ENCODE results near the gene ANKRD13D.
A peak's percentile ranks its signal among the peaks of the same experiment; 100 is the strongest.

Gene ANKRD13D

DNA sequence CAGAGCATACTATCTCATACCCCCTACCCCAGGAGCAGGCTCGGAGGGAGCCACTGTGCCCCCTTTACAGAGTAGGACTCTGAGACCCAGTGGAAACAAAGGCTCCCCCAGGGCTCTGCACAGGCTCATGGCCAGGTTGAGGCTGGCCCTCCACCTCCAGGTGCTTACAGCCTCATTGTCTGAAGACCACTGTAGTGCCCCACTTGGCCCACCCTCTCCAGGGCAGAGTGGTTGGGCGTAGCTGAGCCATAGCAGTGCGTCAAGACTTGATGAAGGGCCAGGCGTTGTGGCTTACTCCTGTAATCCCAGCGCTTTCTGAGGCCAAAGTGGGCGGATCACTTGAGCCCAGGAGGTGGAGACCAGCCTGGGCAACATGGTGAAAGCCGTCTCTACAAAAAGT is 1.7 kb downstream of the ANKRD13D start:
- Histone ChIP-seq H3K4me3 (ENCODE audit: low read depth, low read length) (0 out of 2 replicates have a peak overlapping the region, but pooled peaks have one; percentile 88), H3K36me3 (ENCODE audit: control insufficient read depth, insufficient read depth, low read length) (peaks cover 51% of the 10 kb centered on the region), H3K27ac (ENCODE audit: low read depth, low read length) (no peak overlapping the region)

DNA sequence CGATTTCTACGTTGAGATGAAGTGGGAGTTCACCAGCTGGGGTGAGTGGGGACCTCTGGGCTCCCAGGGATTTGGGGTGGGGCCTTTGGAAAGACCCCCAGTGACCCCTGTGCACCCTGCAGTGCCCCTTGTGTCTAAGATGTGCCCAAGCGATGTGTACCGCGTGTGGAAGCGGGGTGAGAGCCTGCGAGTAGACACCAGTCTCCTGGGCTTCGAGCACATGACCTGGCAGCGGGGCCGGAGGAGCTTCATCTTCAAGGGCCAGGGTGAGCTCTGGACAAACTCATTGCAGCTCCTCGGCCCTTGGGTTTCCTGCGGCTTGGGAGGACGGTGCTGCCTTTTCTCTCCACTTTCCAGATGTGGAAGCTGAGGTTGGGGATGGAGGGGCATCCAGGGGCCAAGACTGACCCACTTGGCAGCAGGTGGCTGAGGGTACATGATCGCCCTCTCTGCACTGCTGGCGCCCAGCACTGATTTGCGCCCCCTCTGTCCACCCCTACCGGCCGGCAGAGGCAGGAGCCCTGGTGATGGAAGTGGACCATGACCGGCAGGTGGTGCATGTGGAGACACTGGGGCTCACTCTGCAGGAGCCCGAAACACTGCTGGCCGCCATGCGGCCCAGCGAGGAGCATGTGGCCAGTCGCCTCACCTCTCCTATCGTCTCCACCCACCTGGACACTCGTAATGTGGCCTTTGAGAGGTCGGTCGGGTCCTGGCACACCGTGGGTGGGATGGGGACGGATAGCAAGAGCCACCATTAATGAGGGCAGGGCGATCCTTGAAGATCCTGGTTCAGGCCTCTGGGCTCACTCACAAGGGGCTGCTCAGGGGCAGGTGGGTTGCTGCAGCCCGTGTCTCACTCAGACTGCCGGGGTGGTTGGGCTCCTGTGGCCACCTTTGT is 2.6 kb downstream of the ANKRD13D start:
- H3K27ac ChIP-seq (ENCODE audit: low read depth, low read length): no peak overlapping the region
- H3K36me3 ChIP-seq (ENCODE audit: control insufficient read depth, insufficient read depth, low read length): peaks cover 53% of the 10 kb centered on the region
- H3K27me3 ChIP-seq (ENCODE audit: control insufficient read depth, insufficient read depth, low read length): no peaks in the 10 kb centered on the region
- peaks cover 11% of the 10 kb centered on the region; the same call in 1 of the 2 replicates for H3K9me3 ChIP-seq (ENCODE audit: control insufficient read depth, insufficient read depth, low read depth, low read length)
- H3K9ac ChIP-seq (ENCODE audit: low read length): no peak overlapping the region
- H3K4me1 ChIP-seq (ENCODE audit: control insufficient read depth, insufficient read depth, low read length): peaks cover 17% of the 10 kb centered on the region
- no peak overlapping the region for H3K4me3 ChIP-seq (ENCODE audit: low read depth, low read length)

More for the DNA sequence above, 1.7 kb downstream of the ANKRD13D start:
- Histone ChIP-seq H3K27me3 (ENCODE audit: control insufficient read depth, insufficient read depth, low read length) (no peaks in the 10 kb centered on the region), H3K9ac (ENCODE audit: low read length) (no peak overlapping the region), H3K9me3 (ENCODE audit: control insufficient read depth, insufficient read depth, low read depth, low read length) (peaks cover 4% of the 10 kb centered on the region; the same call in 1 of the 2 replicates), H3K4me1 (ENCODE audit: control insufficient read depth, insufficient read depth, low read length) (peaks cover 17% of the 10 kb centered on the region)

DNA sequence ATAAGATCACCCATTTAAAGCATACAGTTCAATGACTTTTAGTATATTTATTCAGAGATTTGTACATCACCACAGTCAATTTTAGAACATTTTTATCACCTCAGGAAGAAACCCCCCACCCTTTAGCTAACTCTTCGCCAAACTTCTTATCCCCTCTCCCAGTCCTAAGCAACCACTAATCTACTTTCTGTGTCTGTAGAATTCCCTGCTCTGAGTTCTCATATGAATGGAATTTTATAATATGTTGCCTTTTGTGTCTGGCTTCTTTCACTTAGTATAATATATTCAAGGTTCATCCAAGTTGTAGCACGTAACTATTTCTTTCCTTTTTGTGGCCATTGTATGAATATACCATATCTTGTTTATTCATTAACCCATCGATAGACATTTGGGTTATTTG is 3.6 kb downstream of the ANKRD13D start:
- H3K27me3 ChIP-seq (ENCODE audit: control insufficient read depth, insufficient read depth, low read length): no peaks in the 10 kb centered on the region
- peaks cover 11% of the 10 kb centered on the region; the same call in 1 of the 2 replicates for H3K9me3 ChIP-seq (ENCODE audit: control insufficient read depth, insufficient read depth, low read depth, low read length)
- peaks cover 52% of the 10 kb centered on the region for H3K36me3 ChIP-seq (ENCODE audit: control insufficient read depth, insufficient read depth, low read length)
- peaks cover 12% of the 10 kb centered on the region for H3K4me1 ChIP-seq (ENCODE audit: control insufficient read depth, insufficient read depth, low read length)
- no peak overlapping the region for H3K4me3 ChIP-seq (ENCODE audit: low read depth, low read length)
- H3K27ac ChIP-seq (ENCODE audit: low read depth, low read length): no peak overlapping the region
- no peak overlapping the region for H3K9ac ChIP-seq (ENCODE audit: low read length)

DNA sequence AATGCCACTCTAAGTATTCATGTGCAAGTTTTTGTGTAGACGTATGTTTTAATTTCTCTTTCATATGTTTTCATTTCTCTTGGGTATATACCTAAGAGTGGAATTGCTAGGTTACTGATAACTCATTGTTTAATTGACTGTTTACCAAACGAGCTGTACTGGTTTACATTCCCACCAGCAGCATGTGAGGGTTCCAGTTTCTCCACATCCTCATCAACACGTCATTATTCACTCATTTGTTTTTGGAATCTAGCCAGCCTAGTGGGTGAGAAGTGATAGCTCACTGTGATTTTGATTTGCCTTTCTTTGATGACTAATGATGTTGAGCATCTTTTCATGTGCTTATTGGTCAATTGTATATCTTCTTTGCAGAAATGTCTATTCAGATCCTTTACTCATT is 4.0 kb downstream of the ANKRD13D start:
- H3K9ac ChIP-seq (ENCODE audit: low read length): no peak overlapping the region
- no peaks in the 10 kb centered on the region for H3K27me3 ChIP-seq (ENCODE audit: control insufficient read depth, insufficient read depth, low read length)
- no peak overlapping the region for H3K27ac ChIP-seq (ENCODE audit: low read depth, low read length)
- peaks cover 52% of the 10 kb centered on the region for H3K36me3 ChIP-seq (ENCODE audit: control insufficient read depth, insufficient read depth, low read length)
- peaks cover 8% of the 10 kb centered on the region for H3K4me1 ChIP-seq (ENCODE audit: control insufficient read depth, insufficient read depth, low read length)
- no peak overlapping the region for H3K4me3 ChIP-seq (ENCODE audit: low read depth, low read length)
- peaks cover 11% of the 10 kb centered on the region; the same call in 1 of the 2 replicates for H3K9me3 ChIP-seq (ENCODE audit: control insufficient read depth, insufficient read depth, low read depth, low read length)

DNA sequence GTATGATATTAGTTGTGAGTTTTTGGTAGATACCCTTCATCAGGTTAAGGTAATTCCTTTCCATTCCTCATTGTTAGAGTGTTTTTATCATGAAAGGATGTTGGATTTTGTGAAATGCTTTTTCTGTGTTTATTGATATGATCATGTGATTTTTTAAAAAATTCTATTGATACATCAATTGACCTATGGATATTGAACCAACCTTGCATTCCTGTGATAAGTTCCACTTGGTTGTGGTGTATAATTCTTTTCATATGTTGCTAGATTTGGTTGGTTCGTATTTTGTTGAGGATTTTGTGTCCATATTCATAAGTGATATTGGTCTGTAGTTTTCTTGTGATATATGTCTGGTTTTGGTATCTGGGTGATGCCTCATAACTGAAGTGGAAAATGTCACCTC is 6.7 kb downstream of the ANKRD13D start:
- no peak overlapping the region for H3K9ac ChIP-seq (ENCODE audit: low read length)
- no peaks in the 10 kb centered on the region for H3K27me3 ChIP-seq (ENCODE audit: control insufficient read depth, insufficient read depth, low read length)
- H3K4me1 ChIP-seq (ENCODE audit: control insufficient read depth, insufficient read depth, low read length): no peaks in the 10 kb centered on the region
- H3K36me3 ChIP-seq (ENCODE audit: control insufficient read depth, insufficient read depth, low read length): peaks cover 72% of the 10 kb centered on the region
- H3K9me3 ChIP-seq (ENCODE audit: control insufficient read depth, insufficient read depth, low read depth, low read length): peaks cover 11% of the 10 kb centered on the region; the same call in 1 of the 2 replicates
- no peak overlapping the region for H3K27ac ChIP-seq (ENCODE audit: low read depth, low read length)
- no peak overlapping the region for H3K4me3 ChIP-seq (ENCODE audit: low read depth, low read length)

DNA sequence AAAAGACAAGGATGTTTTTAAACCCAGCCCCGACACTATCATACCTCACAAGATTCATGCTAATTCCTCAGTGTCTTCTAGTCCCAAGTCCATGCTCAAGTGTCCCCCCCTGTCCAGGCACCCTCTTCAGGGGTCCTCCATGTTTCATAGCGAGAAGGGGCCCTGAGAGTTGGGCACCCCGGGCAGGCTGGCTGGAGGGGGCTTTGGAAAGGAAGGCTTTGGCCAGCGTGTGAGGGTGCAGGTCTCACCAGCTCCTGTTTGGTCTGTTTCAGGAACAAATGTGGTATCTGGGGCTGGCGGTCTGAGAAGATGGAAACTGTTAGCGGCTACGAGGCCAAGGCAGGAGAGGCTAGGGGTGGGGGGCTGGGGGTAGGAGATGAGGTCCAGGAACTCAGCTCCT is 9.7 kb downstream of the ANKRD13D start:
- Histone ChIP-seq H3K36me3 (ENCODE audit: control insufficient read depth, insufficient read depth, low read length) (peaks cover 52% of the 10 kb centered on the region), H3K27ac (ENCODE audit: low read depth, low read length) (no peak overlapping the region), H3K9me3 (ENCODE audit: control insufficient read depth, insufficient read depth, low read depth, low read length) (peaks cover 11% of the 10 kb centered on the region; the same call in 1 of the 2 replicates), H3K27me3 (ENCODE audit: control insufficient read depth, insufficient read depth, low read length) (no peaks in the 10 kb centered on the region), H3K4me1 (ENCODE audit: control insufficient read depth, insufficient read depth, low read length) (peaks cover 12% of the 10 kb centered on the region), H3K4me3 (ENCODE audit: low read depth, low read length) (no peak overlapping the region), H3K9ac (ENCODE audit: low read length) (no peak overlapping the region)

DNA sequence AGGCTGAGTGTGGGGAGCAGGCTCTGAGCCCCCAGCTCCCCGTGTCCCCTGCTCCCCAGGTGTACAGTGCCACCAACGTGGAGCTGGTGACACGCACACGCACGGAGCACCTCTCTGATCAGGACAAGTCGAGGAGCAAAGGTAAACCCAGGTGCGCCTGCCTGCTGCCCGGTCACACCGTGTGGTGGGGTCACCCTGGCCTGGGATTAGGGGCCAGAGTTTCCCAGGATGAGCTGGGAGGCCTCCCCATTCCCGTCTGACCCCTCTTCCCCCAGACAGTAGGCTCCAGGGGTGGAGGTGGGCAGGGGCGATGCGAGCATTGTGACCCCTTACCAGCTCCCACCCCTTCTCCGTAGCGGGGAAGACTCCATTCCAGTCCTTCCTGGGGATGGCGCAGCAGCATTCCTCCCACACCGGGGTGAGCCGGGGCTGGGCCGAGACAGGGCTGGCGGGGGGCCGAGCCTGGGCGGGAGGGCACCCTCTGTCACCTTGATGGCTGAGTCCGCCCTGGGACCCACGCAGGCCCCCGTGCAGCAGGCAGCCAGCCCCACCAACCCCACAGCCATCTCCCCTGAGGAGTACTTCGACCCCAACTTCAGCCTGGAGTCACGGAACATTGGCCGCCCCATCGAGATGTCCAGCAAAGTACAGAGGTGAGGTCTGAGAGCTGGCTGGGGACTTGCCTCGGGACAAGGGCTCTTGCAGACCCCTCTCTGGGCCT is 10.5 kb downstream of the ANKRD13D start:
- H3K9ac ChIP-seq (ENCODE audit: low read length): no peak overlapping the region
- H3K4me1 ChIP-seq (ENCODE audit: control insufficient read depth, insufficient read depth, low read length): peaks cover 18% of the 10 kb centered on the region
- no peak overlapping the region for H3K27ac ChIP-seq (ENCODE audit: low read depth, low read length)
- peaks cover 48% of the 10 kb centered on the region for H3K36me3 ChIP-seq (ENCODE audit: control insufficient read depth, insufficient read depth, low read length)
- peaks cover 11% of the 10 kb centered on the region; the same call in 1 of the 2 replicates for H3K9me3 ChIP-seq (ENCODE audit: control insufficient read depth, insufficient read depth, low read depth, low read length)
- H3K4me3 ChIP-seq (ENCODE audit: low read depth, low read length): no peak overlapping the region
- no peaks in the 10 kb centered on the region for H3K27me3 ChIP-seq (ENCODE audit: control insufficient read depth, insufficient read depth, low read length)

DNA sequence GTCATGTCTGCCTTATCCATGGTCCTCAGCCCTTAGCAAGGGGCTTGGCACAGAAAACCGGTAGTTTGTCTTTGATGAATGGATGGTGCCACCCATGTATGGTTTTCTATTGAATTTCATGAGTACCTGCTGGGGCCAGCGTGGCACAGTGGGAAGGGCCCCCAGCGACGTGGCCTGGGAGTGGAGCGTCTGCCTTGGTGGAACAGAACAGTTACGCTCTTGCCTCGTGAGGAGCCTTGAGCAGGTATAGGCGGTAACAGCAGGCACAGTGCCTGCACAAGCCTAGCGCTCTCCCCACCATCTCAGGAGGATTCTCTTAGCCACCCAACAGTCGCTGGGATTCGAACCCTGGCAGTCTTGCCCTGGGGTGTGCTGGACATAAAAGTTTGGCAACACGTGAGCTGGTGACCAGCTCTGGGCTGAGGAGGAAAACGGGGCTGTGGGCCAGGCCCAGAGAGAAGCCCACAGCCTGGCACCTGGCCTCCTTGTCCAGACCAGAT is 11.2 kb downstream of the ANKRD13D start:
- Histone ChIP-seq H3K36me3 (ENCODE audit: control insufficient read depth, insufficient read depth, low read length) (peaks cover 45% of the 10 kb centered on the region), H3K27ac (ENCODE audit: low read depth, low read length) (no peak overlapping the region), H3K4me1 (ENCODE audit: control insufficient read depth, insufficient read depth, low read length) (peaks cover 21% of the 10 kb centered on the region), H3K9ac (ENCODE audit: low read length) (no peak overlapping the region), H3K4me3 (ENCODE audit: low read depth, low read length) (no peak overlapping the region), H3K27me3 (ENCODE audit: control insufficient read depth, insufficient read depth, low read length) (no peaks in the 10 kb centered on the region), H3K9me3 (ENCODE audit: control insufficient read depth, insufficient read depth, low read depth, low read length) (peaks cover 11% of the 10 kb centered on the region; the same call in 1 of the 2 replicates)

DNA sequence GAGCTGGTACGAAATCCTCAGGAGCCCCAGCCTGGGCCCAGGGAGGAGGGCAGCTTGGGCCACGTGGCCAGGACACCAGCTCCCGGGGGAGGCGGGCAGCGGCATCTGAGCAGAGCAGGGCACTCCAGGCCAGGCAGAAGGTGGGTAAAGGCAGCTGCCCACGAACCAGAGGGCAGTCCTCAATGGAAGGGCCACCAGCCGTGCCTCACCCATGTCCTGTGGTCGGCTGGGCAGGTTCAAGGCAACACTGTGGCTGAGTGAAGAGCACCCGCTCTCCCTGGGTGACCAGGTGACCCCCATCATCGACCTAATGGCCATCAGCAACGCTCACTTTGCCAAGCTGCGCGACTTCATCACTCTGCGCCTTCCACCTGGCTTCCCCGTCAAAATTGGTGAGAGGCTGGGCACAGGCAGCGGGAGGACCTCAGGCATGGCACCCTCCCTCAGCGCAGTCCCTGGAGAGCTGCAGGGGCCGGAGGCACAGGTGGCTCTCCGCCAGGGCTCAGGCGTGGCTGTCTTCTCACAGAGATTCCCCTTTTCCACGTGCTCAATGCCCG is 11.7 kb downstream of the ANKRD13D start:
- Histone ChIP-seq H3K27ac (ENCODE audit: low read depth, low read length) (no peak overlapping the region), H3K4me3 (ENCODE audit: low read depth, low read length) (no peak overlapping the region), H3K9ac (ENCODE audit: low read length) (no peak overlapping the region), H3K27me3 (ENCODE audit: control insufficient read depth, insufficient read depth, low read length) (no peaks in the 10 kb centered on the region), H3K36me3 (ENCODE audit: control insufficient read depth, insufficient read depth, low read length) (peaks cover 41% of the 10 kb centered on the region), H3K4me1 (ENCODE audit: control insufficient read depth, insufficient read depth, low read length) (peaks cover 21% of the 10 kb centered on the region), H3K9me3 (ENCODE audit: control insufficient read depth, insufficient read depth, low read depth, low read length) (peaks cover 7% of the 10 kb centered on the region; the same call in 1 of the 2 replicates)

DNA sequence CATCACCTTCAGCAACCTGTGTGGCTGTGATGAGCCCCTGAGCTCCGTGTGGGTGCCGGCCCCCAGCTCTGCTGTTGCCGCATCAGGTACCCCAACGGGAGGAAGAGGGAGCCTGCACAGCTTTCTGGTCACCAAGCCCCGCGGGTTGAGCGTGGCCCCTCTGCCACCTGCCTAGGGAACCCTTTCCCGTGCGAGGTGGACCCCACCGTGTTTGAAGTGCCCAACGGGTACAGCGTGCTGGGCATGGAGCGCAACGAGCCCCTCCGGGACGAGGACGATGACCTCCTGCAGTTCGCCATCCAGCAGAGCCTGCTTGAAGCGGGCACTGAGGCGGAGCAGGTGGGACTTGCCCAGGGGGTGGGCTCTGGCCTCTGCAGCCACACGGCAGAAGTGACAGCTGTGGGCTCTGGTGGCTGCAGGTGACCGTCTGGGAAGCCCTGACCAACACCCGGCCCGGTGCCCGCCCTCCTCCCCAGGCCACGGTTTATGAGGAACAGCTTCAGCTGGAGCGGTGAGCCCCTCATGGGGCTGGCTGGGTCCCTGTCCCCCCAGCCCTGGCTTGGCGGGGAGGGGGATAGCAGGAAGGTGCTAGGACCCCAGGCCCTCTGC is 12.3 kb downstream of the ANKRD13D start:
- H3K36me3 ChIP-seq (ENCODE audit: control insufficient read depth, insufficient read depth, low read length): peaks cover 35% of the 10 kb centered on the region
- H3K27me3 ChIP-seq (ENCODE audit: control insufficient read depth, insufficient read depth, low read length): no peaks in the 10 kb centered on the region
- H3K9ac ChIP-seq (ENCODE audit: low read length): peak overlapping the region; percentile 55
- peaks cover 1% of the 10 kb centered on the region; the same call in 1 of the 2 replicates for H3K9me3 ChIP-seq (ENCODE audit: control insufficient read depth, insufficient read depth, low read depth, low read length)
- peaks cover 21% of the 10 kb centered on the region for H3K4me1 ChIP-seq (ENCODE audit: control insufficient read depth, insufficient read depth, low read length)
- H3K4me3 ChIP-seq (ENCODE audit: low read depth, low read length): peak overlapping the region; percentile 88
- H3K27ac ChIP-seq (ENCODE audit: low read depth, low read length): 0 out of 2 replicates have a peak overlapping the region, but pooled peaks have one; percentile 32

All from HUES6 (cell line).